Measurements from ENCODE around the gene PRM1. TPM values are rescaled to one million over a fixed set of nuclear protein-coding genes. Genes with fewer than 3 reads are reported as not detected.

The PRM1 gene
- total RNA-seq, 1 experiment from 2014 or later = not detected

DNA sequence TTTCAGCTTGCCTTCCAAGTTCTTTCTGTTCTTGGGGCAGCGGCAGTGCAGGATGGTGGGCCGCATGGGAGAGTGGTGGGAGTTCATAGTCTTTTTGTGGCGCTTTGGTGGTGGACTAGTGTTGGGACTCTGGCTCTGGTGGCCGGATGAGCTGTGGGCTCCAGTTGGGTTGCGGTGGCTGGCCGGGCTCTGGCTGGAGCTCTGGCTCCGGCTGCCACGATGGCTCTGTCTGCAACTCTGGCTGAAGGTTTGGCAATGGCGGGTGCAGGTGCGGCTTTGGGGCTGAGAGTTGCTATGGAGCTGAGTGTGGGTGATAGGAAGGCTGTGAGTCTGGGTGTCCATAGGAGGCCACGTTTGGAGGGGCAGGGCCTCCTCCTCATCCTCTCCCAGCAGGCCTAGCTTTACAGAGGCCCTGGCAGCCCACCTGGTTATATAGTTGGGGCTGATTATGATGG lies 12.2 kb downstream of the PRM1 start, which contains the start of gene TNP2:
TSS of gene TNP2 (minus strand) at position 405 of the 455 bp plus-strand sequence. CDS start at position 342, 63 bp downstream.
- Histone ChIP-seq H3K4me1 (ENCODE audit: insufficient read depth, low read length, poor library complexity, severe bottlenecking) (no peaks in the 10 kb centered on the region), H3K9me3 (ENCODE audit: low read depth, low read length, poor library complexity, severe bottlenecking) (no peaks in the 10 kb centered on the region), H3K27ac (ENCODE audit: low read depth, low read length, poor library complexity, severe bottlenecking) (no peak within 1 kb of the TSS), H3K4me3 (ENCODE audit: low read depth, low read length, poor library complexity, severe bottlenecking) (no peak within 1 kb of the TSS), H3K36me3 (ENCODE audit: insufficient read depth, low read length, poor library complexity, severe bottlenecking) (no peaks in the 10 kb centered on the region), H3K27me3 (replicated peaks; ENCODE audit: insufficient read depth, low read depth, low read length, poor library complexity) (no peaks in the 10 kb centered on the region)
- CTCF ChIA-PET = no interaction called here
- POLR2A ChIA-PET (ENCODE audit: low non-redundant PET) = no interaction called here
- TF ChIP-seq, protein P1, sequence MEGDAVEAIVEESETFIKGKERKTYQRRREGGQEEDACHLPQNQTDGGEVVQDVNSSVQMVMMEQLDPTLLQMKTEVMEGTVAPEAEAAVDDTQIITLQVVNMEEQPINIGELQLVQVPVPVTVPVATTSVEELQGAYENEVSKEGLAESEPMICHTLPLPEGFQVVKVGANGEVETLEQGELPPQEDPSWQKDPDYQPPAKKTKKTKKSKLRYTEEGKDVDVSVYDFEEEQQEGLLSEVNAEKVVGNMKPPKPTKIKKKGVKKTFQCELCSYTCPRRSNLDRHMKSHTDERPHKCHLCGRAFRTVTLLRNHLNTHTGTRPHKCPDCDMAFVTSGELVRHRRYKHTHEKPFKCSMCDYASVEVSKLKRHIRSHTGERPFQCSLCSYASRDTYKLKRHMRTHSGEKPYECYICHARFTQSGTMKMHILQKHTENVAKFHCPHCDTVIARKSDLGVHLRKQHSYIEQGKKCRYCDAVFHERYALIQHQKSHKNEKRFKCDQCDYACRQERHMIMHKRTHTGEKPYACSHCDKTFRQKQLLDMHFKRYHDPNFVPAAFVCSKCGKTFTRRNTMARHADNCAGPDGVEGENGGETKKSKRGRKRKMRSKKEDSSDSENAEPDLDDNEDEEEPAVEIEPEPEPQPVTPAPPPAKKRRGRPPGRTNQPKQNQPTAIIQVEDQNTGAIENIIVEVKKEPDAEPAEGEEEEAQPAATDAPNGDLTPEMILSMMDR (conservative IDR thresholded peaks at IDR 0.05; ENCODE audit: low read depth, low read length) = no peak
- TF ChIP-seq EZH2 (IDR thresholded peaks at IDR 0.05; ENCODE audit: borderline replicate concordance, low read depth, low read length, poor library complexity, severe bottlenecking) = no peak
- no peak for DNase-seq (ENCODE audit: low spot score)
- BruUV-seq (replicated peaks) = no TSS peak
- intact Hi-C loops (cut with micrococcal nuclease; ENCODE audit: unreplicated experiment) = no loop called here

DNA sequence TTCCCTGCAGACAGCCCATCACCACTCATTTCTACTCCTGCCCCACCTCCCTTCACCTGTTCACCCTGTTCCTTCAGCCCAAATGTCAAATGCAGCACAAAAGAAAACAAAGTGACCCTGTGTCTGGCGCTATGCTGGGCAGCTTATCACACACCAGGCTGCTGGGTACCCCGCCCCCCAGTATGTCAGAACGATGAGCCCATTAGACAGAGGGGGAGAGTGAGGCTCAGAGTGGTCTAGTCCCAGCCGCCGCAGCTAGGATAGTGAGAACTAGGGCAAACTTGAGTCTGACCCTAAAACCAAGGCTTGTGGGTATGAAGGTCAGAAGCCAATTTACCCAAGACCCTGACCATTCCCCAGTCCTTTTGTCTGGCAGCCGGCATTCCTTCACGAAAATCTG lies 16.0 kb downstream of the PRM1 start:
- no peak for DNase-seq (ENCODE audit: low spot score)
- Histone ChIP-seq H3K36me3 (ENCODE audit: insufficient read depth, low read length, poor library complexity, severe bottlenecking) (no peaks in the 10 kb centered on the region), H3K4me3 (ENCODE audit: low read depth, low read length, poor library complexity, severe bottlenecking) (no peak overlapping the region), H3K27me3 (replicated peaks; ENCODE audit: insufficient read depth, low read depth, low read length, poor library complexity) (no peaks in the 10 kb centered on the region), H3K9me3 (ENCODE audit: low read depth, low read length, poor library complexity, severe bottlenecking) (no peaks in the 10 kb centered on the region), H3K4me1 (ENCODE audit: insufficient read depth, low read length, poor library complexity, severe bottlenecking) (no peaks in the 10 kb centered on the region), H3K27ac (ENCODE audit: low read depth, low read length, poor library complexity, severe bottlenecking) (no peak overlapping the region)
- ChIA-PET CTCF (no interaction called here), POLR2A (ENCODE audit: low non-redundant PET) (no interaction called here)
- BruUV-seq (replicated peaks) = no TSS peak
- TF ChIP-seq, protein P1 (conservative IDR thresholded peaks at IDR 0.05; ENCODE audit: low read depth, low read length) = no peak
- TF ChIP-seq EZH2 (IDR thresholded peaks at IDR 0.05; ENCODE audit: borderline replicate concordance, low read depth, low read length, poor library complexity, severe bottlenecking) = no peak
- intact Hi-C loops (cut with micrococcal nuclease; ENCODE audit: unreplicated experiment) = no loop called here

DNA sequence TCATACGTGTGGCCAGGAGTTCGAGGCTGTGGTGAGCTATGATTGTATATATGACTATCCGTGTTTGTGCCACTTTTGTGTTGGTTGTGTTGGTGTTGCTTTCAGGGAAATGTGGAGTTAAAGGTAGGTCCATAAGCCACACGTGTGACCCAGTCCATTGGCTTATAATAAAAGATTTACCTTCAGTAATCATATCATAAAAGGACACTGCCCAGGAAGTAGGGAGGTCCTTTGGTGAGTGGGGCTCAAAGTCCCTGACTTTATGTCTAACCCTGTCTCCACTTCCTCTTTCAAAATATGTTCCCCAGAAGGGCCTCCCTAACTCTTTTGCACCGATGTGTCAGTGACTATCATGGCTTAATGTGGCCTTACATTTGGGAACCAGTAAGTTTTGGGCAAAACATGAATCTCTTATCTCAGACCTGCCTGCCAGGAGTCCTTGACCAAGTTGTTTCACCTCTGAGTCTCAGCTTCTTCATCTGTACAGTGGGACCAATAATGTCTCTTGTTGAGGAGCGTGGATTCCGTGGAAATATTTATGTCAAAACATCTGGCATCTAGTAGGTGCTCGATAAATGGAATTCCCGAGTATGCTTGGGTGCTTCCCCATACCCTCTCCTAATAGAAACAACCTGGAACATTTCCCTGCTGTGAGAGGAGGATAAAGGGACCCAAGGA lies 16.8 kb downstream of the PRM1 start:
- TF ChIP-seq EZH2 (IDR thresholded peaks at IDR 0.05; ENCODE audit: borderline replicate concordance, low read depth, low read length, poor library complexity, severe bottlenecking) = no peak
- TF ChIP-seq, protein P1 (conservative IDR thresholded peaks at IDR 0.05; ENCODE audit: low read depth, low read length) = no peak
- POLR2A ChIA-PET (ENCODE audit: low non-redundant PET) = no interaction called here
- Histone ChIP-seq H3K4me3 (ENCODE audit: low read depth, low read length, poor library complexity, severe bottlenecking) (no peak overlapping the region), H3K27me3 (replicated peaks; ENCODE audit: insufficient read depth, low read depth, low read length, poor library complexity) (no peaks in the 10 kb centered on the region), H3K27ac (ENCODE audit: low read depth, low read length, poor library complexity, severe bottlenecking) (no peak overlapping the region), H3K4me1 (ENCODE audit: insufficient read depth, low read length, poor library complexity, severe bottlenecking) (no peaks in the 10 kb centered on the region), H3K36me3 (ENCODE audit: insufficient read depth, low read length, poor library complexity, severe bottlenecking) (no peaks in the 10 kb centered on the region), H3K9me3 (ENCODE audit: low read depth, low read length, poor library complexity, severe bottlenecking) (no peaks in the 10 kb centered on the region)
- intact Hi-C loops (cut with micrococcal nuclease; ENCODE audit: unreplicated experiment) = no loop called here
- BruUV-seq (replicated peaks) = no TSS peak
- DNase-seq (ENCODE audit: low spot score) = no peak
- CTCF ChIA-PET = interaction anchor here (0.8 kb wide), 1 partner anchor 9 kb away, joined by 3 read pairs; no protein-coding TSS in a partner anchor
